OCI-LY7 (cell line): ENCODE measurements around the gene RTN4R.
"Not testable (repeated sequence)": the region's sequence is repeated elsewhere in the genome, so short reads cannot be mapped to it uniquely, and the experiment has no call there.

Source experiments
- CTCF ChIP-seq: fragments of 200-600 bp; sonication (generic); conservative IDR thresholded peaks from 2 replicates; pipeline ENCODE4 v1.5.1; 2014; ENCODE audit warnings: mild to moderate bottlenecking, antibody characterized with exemption, low read length, moderate library complexity, mixed read lengths
- EZH2phosphoT487 ChIP-seq: fragments of 200-600 bp; sonication (generic); IDR thresholded peaks from 2 replicates; pipeline ENCODE4 v1.6.1; 2018; ENCODE audit warnings: low read depth, borderline replicate concordance, mild to moderate bottlenecking, mixed run types, antibody characterized with exemption, low read length, moderate library complexity, mixed read lengths

- not testable (repeated sequence) for TF ChIP-seq CTCF, EZH2phosphoT487
These were observed 1.3 kb downstream of the RTN4R start for GRCh38 chr22:20266667-20267440.
